Measurements from ENCODE around the gene HNRNPH1. TPM values are rescaled to one million over a fixed set of nuclear protein-coding genes. Genes with fewer than 3 reads are reported as not detected.
A peak's percentile ranks its signal among the peaks of the same experiment; 100 is the strongest.
"Not testable (repeated sequence)": the region's sequence is repeated elsewhere in the genome, so short reads cannot be mapped to it uniquely, and the experiment has no call there.

Gene HNRNPH1
- 1,021 TPM for total RNA-seq (ENCODE audit: unreplicated experiment)
- long read RNA-seq, transcript HNRNPH1-203 (14 exons, 2,279 nt) = minor isoform, 20 of 198 reads
- long read RNA-seq, transcript HNRNPH1-204 (14 exons, 2,248 nt) = major isoform, 31 of 198 reads
- long read RNA-seq, partial matches to known transcripts = 8 of 198 reads
- long read RNA-seq, other reads (novel, unspliced or antisense) = 138 of 198 reads

- H3K36me3 Mint-ChIP-seq (ENCODE audit: unreplicated experiment) = peaks cover 9% of the 10 kb centered on the region
- TF ChIP-seq CTCF (IDR thresholded peaks at IDR 0.05; ENCODE audit: partially characterized antibody, unreplicated experiment) = peak; percentile 34
- peak within 1 kb of the TSS; percentile 97 for H3K4me3 Mint-ChIP-seq (ENCODE audit: unreplicated experiment)
- peak; percentile 98 for DNase-seq
- H3K4me1 Mint-ChIP-seq (ENCODE audit: low read depth, unreplicated experiment) = peaks cover 20% of the 10 kb centered on the region
- H3K27ac Mint-ChIP-seq (ENCODE audit: unreplicated experiment) = peak within 1 kb of the TSS; percentile 98
- peaks cover 17% of the 10 kb centered on the region for H3K9me3 Mint-ChIP-seq (ENCODE audit: unreplicated experiment)
- H3K27me3 Mint-ChIP-seq (ENCODE audit: unreplicated experiment) = peaks cover 16% of the 10 kb centered on the region
These were observed at the start of gene HNRNPH1 for GRCh38 chr5:179623003-179623905. HNRNPH1 (minus strand) TSS chr5:179623671; CDS start chr5:179623133, 538 bp downstream.

DNA sequence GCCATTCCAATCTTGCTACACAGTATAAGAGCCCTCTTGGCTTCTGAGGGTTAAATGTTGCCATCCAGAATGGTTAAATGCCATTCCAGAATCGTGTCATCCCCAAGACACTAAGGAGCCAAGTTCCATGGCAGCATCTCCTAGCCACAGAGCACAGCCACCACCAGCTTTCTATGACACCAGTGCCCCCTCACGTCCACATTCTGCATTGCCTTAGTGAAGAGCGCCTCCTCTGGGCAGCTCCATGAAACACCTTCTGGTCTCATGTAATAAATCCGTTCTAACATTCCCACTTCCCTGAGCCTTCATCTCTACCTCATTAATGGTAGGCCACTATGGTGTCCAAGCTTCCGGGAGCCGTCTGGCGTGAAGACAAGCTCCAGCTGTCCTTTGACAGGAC lies 44.9 kb upstream of the HNRNPH1 start:
- peak; percentile 73 for DNase-seq
- peak; percentile 76 for TF ChIP-seq CTCF (IDR thresholded peaks at IDR 0.05; ENCODE audit: partially characterized antibody, unreplicated experiment)
- Mint-ChIP-seq H3K4me3 (ENCODE audit: unreplicated experiment) (no peak overlapping the region), H3K9me3 (ENCODE audit: unreplicated experiment) (peaks cover 1% of the 10 kb centered on the region), H3K27me3 (ENCODE audit: unreplicated experiment) (no peaks in the 10 kb centered on the region), H3K4me1 (ENCODE audit: low read depth, unreplicated experiment) (no peaks in the 10 kb centered on the region), H3K27ac (ENCODE audit: unreplicated experiment) (no peak overlapping the region), H3K36me3 (ENCODE audit: unreplicated experiment) (no peaks in the 10 kb centered on the region)

- H3K27ac Mint-ChIP-seq (ENCODE audit: unreplicated experiment); H3K9me3 Mint-ChIP-seq (ENCODE audit: unreplicated experiment); DNase-seq; H3K27me3 Mint-ChIP-seq (ENCODE audit: unreplicated experiment); H3K4me1 Mint-ChIP-seq (ENCODE audit: low read depth, unreplicated experiment); H3K36me3 Mint-ChIP-seq (ENCODE audit: unreplicated experiment); H3K4me3 Mint-ChIP-seq (ENCODE audit: unreplicated experiment): not testable (repeated sequence)
These were observed 38.2 kb upstream of the HNRNPH1 start for GRCh38 chr5:179661647-179662046.

DNA sequence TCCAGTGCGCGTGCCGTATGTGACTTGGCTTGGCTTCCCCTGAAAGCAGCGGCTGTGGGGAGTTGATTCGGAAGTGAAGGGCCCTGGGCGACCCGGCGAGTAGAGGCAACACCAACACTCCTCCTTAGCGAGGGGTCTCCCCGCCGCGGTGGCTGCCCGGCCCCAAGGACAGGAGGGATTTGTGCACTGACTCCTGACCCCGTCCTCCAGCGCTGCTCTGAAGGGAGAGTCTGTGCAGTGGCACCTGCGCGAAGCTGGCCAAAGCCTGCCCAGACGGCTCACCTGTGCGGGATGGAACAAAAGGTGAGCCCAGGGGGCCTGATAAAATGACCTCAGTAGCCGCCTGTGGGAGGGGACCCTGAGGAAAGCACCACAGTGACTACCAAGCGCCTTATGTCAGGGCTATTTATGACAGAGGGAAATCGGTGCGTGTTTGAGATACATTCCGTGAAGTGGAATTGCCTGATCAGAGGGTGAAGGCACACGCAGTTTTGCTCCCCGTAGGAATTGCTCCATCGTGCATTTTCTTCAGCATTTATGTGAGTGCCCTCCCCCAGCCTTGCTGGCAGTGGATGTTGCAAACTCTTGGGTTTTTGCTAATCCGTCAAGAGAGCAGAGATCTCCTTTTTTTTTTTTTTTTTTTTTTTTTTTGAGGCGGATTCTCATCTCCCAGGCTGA lies 34.8 kb upstream of the HNRNPH1 start:
- H3K27ac Mint-ChIP-seq (ENCODE audit: unreplicated experiment) = peak overlapping the region; percentile 43
- not testable (repeated sequence) for H3K36me3 Mint-ChIP-seq (ENCODE audit: unreplicated experiment); H3K9me3 Mint-ChIP-seq (ENCODE audit: unreplicated experiment); H3K27me3 Mint-ChIP-seq (ENCODE audit: unreplicated experiment); DNase-seq; H3K4me1 Mint-ChIP-seq (ENCODE audit: low read depth, unreplicated experiment)
- H3K4me3 Mint-ChIP-seq (ENCODE audit: unreplicated experiment) = peak overlapping the region; percentile 83

DNA sequence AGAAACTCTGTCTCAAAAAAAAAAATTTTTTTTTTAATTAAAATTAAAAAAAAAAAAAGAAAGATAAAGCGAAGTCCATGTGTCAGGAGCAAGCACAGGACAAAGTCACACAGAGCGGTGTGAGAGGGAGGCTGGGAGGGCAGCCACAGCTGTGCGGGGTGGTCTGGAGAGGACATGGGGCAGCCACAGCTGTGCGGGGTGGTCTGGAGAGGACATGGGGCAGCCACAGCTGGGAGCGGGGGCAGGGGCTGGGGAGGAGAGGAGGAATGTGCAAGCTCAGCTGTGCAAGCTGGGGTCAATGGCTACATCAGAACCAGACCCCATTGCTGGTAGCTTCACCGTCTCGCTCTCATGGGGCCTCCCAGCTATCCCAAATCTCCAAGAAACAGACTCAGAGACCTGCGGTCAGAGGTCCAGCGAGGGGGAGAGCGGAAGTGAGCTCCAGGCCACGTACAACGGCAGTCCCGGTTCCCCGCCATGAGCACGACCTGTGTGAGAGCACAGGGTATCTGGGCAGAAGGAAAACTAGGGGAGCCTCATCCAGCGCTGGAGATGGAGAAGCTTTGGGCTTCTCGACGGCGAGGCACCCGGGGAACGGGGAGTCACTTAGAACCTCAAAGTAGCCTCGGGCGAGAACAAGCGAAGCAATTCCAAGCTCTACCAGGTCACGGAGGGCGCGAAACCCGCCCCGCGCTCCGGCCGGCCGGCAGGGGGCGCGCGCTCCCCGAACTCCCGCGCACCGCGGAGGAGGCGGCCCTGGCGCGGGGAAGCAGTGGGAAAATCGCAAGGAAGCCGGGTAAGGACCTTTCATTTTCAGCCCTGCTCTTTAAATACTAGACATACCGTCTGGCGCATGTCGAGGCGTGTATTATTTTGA lies 34.1 kb upstream of the HNRNPH1 start:
- not testable (repeated sequence) for H3K4me1 Mint-ChIP-seq (ENCODE audit: low read depth, unreplicated experiment); H3K27me3 Mint-ChIP-seq (ENCODE audit: unreplicated experiment); H3K9me3 Mint-ChIP-seq (ENCODE audit: unreplicated experiment); H3K36me3 Mint-ChIP-seq (ENCODE audit: unreplicated experiment); DNase-seq; H3K4me3 Mint-ChIP-seq (ENCODE audit: unreplicated experiment); H3K27ac Mint-ChIP-seq (ENCODE audit: unreplicated experiment)

- not testable (repeated sequence) for H3K9me3 Mint-ChIP-seq (ENCODE audit: unreplicated experiment); H3K27me3 Mint-ChIP-seq (ENCODE audit: unreplicated experiment); DNase-seq; H3K4me3 Mint-ChIP-seq (ENCODE audit: unreplicated experiment); H3K4me1 Mint-ChIP-seq (ENCODE audit: low read depth, unreplicated experiment); H3K36me3 Mint-ChIP-seq (ENCODE audit: unreplicated experiment); H3K27ac Mint-ChIP-seq (ENCODE audit: unreplicated experiment)
These were observed 29.7 kb upstream of the HNRNPH1 start for GRCh38 chr5:179653135-179653534.

DNA sequence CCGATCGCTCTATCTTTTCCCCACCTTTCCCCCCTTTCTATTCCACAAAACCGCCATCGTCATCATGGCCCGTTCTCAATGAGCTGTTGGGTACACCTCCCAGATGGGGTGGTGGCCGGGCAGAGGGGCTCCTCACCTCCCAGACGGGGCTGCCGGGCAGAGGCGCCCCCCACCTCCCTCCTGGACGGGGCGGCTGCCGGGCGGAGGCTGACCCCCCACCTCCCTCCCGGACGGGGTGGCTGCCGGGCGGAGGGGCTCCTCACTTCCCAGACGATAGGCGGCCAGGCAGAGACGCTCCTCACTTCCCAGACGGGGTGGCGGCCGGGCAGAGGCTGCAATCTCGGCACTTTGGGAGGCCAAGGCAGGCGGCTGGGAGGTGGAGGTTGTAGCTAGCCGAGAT lies 26.8 kb upstream of the HNRNPH1 start:
- not testable (repeated sequence) for H3K4me3 Mint-ChIP-seq (ENCODE audit: unreplicated experiment); H3K36me3 Mint-ChIP-seq (ENCODE audit: unreplicated experiment); H3K27me3 Mint-ChIP-seq (ENCODE audit: unreplicated experiment); H3K9me3 Mint-ChIP-seq (ENCODE audit: unreplicated experiment); H3K27ac Mint-ChIP-seq (ENCODE audit: unreplicated experiment); DNase-seq; H3K4me1 Mint-ChIP-seq (ENCODE audit: low read depth, unreplicated experiment)

DNA sequence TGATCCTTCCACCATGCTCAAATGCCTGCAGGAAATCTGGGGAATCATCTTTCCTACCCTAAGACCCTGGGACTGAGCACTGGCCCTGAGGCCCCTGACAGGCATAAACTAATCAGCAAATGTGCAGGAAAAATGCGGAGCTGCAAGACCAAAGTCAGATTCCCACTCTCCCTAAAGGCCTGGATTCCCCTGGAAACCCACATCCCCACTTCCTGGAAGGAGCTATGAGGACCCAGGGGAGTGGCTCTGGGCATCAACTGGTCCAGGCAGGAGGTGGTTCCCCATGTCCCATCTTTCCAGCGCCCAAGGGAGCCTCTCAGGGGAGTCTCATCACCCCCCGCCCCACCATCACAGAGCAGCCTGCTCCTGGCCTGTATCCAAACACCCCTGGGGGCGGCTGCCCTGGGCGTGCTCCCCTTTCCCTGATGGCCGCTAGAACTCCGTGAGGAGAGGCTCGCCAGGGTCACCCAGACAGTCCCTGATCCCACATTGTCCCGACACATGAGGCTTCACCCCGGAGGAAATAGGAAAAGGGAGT lies 25.8 kb upstream of the HNRNPH1 start:
- not testable (repeated sequence) for H3K36me3 Mint-ChIP-seq (ENCODE audit: unreplicated experiment); H3K27ac Mint-ChIP-seq (ENCODE audit: unreplicated experiment); H3K4me1 Mint-ChIP-seq (ENCODE audit: low read depth, unreplicated experiment); DNase-seq; H3K4me3 Mint-ChIP-seq (ENCODE audit: unreplicated experiment); H3K9me3 Mint-ChIP-seq (ENCODE audit: unreplicated experiment); H3K27me3 Mint-ChIP-seq (ENCODE audit: unreplicated experiment)
